GM18873 (cell line): ENCODE results near the gene ARL3.

Experiments used
- ATAC-seq: cut with Tn5 transposase; IDR thresholded peaks from one replicate; pipeline ENCODE4 v1.9.1; 2021; ENCODE audit warnings: mild to moderate bottlenecking, moderate library complexity, moderate number of reproducible peaks; ENCODE audit not compliant: unreplicated experiment, low FRiP score

The ARL3 gene

DNA sequence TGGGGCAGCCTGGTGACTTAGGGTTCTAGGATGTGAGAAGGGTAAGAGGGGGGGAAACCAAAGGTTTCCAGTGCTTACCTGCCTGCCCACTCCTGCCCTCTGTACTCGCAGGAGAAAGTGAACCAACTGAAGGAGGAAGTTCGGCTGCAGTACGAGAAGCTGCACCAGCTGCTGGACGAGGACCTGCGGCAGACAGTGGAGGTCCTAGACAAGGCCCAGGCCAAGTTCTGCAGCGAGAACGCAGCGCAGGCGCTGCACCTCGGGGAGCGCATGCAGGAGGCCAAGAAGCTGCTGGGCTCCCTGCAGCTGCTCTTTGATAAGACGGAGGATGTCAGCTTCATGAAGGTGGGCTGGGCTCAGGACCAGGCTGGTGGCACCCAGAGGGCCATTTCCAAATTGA is 59.2 kb downstream of the ARL3 start:
- no peak for ATAC-seq

DNA sequence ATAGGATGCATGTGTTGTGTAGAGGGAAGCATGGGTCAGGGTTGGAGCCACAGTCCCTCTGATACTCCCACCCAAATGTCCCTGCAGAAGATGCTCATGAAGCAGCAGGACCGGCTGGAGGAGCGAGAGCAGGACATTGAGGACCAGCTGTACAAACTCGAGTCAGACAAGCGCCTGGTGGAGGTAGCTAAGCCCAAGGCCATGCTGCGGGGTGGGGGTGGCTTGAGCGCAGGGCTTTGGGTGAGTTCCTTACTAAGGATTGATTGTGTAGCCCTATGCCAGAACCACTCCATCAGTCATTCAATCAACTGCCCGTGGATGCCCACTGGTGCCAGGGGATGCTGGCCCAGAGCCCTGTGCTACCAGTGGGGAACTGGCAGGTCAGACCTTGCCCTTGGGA is 59.6 kb downstream of the ARL3 start:
- ATAC-seq = no peak

DNA sequence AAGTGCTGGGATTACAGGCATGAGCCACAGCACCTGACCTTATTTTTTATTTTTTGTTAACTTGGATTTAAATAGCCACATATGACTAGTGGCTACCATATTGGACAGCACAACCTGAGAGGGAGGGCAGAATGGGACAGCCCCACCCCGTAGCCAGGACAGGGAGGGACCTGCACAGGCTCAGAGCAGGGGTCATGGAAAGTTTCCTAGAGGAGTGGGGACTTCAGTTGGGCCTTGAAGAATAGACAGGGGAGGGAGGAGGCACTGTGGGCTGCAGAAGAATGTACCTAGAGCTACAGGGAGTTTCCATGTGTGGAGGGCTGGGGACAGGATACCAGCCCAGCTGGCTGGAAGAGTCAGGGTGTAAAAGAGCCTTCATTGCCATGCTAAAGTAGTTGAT is 61.1 kb downstream of the ARL3 start:
- no peak for ATAC-seq

DNA sequence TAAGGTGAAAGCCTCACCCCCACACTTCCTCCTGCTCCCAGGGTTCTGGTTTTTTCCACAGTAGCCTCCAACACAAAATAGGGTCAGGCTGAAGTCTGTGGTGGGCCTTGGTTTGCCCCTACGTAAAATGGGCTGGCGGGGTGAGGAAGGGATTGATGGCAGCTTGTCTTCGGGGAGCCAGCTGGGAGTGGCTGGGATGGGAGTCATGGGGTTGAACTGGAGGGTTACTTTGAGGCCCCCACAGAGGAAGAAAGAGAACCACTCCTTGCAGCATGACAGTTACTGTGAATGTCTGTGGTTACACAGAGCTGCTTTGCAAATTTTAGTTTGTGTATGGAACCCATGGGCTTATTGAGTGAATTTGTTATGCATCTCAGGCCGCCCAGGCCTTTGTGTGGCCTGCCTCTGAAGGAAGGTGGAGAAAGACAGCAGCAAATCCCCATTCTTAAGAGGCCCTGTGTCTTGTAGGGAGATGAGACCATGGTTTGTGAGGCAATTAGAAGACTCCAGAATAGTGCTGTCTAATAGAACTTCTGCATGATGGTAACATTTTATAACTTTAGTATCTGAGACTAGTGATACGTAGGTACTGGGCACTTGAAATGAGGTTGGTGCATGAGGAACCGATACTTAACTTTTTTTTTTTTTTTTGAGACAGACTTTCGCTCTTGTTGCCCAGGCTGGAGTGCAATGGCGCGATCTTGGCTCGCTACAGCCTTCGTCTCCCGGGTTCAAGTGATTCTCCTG is 61.9 kb downstream of the ARL3 start:
- no peak for ATAC-seq

DNA sequence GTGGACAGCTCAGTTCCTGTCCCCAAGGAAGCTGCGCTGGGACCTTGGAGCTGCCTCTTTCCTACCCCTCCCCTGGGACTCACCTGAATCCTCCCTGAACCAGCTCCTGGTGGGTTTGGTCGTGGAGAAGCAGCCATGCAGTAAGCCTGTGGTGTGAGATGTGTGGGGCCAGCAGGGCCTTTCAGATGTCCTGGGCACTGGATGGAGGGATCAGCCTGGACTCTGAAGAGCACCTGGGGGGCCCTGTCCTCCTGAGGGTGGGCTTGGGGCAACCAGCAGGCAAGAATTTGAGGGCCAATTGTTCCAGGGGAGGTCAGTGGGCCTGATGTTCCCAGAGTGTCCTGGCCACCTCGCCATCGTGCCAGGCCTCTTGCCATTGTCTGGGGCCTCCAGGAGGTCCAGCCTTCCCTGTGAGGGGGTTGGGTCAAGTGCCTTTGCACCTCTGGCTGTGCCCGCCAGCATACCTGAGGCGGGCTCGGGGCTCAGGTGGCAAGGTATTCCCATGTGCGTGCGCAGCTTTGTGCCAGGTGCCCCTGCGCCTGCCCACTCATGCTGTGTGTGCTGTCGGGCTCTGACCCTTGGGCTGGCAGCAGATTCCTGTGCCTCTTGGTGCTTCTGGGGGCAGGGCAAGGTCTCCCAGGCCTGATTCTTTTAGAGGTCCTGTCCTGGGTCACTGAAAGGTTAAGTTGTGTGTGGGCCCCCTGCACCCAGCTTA is 62.6 kb downstream of the ARL3 start:
- no peak for ATAC-seq

DNA sequence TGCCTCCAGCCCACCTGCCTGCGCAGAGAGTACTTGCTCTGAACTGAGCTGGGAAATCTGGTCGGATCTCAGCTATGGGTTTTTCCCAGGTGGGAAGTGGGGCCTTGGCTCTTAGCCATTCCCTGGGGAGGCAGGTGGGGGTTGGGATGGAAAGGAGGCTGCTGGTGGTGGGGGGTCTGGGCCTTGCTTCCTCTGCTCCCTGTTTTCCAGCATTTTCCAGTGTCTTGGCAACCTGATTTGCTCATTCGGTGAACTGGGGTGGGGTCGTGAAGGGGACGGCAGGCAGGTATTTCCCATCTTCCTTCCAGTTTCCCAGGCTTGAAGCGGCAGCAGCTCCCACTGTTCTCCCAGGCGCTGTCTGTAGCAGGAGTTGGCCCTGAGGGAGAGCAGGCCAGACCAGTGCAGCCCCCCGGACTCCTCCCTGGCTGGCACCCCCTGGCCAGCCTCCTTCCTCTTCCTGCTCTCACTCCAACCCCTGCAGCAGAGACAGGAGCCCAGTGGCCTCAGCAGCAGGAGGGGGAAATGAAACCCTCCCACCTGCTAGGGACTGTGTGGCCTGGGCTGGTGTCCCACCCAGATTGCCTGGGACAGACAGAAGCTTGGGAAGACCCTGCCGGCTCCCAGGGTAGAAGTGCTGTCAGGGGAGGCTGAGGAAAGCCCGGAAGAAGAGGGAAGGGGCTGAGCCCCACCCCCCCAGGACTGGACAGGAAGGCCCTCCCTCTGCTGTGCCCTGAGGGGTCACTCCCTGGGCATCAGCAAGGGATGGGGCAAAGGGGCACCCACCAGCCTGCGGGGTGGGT is 63.3 kb downstream of the ARL3 start:
- ATAC-seq = no peak

DNA sequence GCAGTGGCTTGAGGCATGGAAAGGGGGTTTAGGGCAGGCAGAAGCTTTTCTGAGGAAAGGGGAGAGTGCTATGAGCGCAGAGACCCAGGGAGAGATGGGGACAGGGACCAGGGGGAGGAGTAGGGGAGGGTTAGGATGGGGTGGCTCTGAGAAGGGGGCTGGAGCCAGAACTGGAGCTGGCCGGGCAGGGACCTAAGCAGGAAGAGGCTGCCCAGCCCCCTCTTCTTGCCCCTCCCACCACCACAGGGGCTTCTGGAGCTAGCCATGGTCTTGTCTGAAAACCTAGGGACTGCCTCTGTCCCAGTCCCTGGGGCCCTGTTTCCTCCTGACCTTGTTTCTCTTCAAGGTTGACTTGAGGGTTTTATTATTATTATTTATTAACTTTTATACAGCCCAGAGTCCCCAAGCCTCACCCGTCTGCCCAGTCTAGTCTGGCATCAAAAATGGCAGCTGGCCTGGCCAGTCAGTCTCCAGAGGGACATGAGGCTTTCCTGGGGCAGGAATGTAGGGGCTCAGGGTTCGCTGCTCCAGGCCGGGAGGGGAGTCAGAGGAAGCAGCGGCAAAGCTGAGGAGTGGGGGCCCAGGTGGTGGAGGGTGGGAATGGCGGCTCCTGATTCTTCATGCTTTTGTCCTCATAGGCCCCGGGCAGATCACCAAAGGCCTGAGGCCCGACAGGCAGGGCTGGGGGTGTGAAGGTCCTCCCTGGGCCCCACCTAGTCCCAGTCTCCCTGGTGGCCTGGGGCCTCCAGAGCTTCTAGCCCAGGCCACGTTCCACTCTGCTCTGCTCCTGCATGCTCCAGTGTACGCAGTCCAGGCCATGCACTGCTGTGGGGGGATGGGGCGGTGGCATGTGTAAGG is 64.2 kb downstream of the ARL3 start:
- no peak for ATAC-seq

DNA sequence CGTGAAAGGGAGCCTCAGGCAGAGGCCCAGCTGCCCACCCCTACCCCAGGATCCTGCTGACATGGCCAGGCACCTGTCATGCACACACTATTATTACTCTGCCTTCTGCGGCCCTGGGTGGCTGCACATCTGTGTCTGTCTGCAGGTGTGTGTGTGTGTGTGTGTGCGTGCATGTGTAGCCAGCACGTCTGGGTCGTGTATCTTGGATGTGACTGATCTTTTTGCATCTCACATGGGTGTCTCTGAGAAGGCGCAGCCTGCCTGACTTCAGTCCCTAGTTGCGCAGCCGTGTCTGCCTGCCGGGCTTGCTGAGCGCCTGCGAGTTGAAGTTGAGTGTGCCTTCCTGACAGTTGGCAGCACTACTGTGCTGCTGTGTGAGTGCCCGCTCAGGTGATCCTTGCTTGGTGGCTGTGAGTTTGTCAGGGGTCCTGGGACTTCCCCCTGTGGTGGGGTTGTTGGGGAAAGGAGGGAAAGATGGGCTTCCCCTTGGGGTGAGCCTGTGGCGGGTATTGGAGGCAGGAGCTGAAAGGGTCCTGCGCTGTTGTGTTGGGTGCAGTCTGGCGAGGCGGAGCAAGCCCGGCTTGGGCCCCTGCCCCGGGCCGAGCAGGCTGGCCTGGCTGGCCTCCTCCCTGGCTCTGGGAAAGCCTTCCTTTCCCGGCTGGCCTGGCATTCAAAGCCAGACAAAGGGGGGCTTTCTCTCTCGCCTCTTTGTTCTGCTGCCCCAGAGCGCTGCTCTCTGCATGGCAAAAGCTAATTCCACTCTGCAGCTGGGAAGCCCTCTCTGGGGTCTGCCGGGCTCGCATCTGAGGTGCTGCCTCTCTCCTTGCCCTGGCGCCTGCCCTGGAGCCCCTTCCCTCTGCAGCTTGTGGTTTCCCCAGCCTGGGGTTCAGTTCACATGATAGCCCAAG is 65.1 kb downstream of the ARL3 start:
- ATAC-seq = no peak

DNA sequence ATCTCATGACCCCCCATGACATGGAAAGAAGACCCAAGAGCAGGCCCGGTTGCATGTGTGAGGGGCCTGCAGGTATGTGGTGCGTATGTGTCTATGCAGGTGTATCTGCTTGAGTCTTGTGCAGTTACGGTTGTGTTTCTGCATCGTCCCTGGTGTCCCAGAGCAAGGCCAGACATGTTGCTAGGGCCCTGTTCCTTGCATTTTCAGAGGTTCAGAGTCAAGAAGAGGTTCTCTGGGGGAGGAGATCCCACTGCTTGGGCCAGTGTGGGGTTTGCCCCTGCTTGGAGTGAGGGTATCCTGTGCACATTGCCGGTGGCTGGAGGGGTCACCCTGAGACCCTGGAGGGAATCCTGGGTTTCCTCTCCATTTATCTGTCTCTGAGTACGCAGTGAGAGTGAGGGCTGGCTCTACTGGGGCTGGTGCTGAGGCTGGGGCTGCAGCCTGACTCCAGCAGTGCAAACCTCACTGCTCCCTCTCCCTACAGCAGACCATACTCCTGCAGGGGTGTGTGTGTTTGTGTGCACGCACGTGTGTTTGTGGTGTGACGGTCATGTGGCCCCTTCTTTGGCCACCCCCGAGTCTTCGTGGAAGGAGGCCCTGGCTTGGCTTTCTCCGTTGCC is 65.8 kb downstream of the ARL3 start:
- ATAC-seq = no peak

DNA sequence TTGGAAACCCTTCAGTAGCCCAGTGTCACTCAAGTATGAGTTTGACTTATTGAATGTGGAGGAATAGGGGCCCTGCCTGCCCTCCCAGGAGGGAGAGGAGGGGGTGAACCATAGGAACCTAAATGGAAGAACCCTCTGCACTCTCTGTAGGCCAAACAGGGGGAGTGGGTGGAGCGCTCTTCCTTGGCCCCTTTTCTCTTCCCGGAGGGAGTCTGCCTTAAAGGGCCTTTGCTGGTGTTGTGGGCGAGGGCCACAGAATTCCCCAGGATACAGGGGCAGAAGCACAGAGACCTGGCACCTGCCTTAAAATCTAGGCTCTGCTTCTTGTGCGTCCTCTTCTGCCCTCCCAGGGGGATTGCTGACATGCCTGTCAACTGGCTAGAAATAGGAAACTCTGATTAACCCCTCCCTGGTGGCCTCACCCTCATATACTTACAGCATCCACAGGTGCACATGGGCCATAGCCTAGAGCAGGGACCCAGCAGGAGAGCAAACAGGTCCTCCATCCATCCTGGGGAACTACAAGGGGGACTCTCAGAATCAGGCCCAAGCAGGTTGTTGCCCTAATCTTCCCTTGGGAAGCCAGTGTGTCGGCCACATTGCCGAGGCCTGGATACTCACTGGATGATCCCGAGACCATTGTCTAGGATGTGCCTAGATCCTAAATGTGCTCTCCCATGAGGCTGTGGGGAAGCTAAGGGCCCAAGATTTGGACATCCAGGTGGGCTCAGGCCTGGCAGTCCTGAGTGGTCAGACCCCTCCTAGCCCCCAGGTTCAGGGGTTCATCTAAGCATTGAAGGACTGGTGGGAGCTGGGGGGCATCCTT is 66.5 kb downstream of the ARL3 start:
- no peak for ATAC-seq

DNA sequence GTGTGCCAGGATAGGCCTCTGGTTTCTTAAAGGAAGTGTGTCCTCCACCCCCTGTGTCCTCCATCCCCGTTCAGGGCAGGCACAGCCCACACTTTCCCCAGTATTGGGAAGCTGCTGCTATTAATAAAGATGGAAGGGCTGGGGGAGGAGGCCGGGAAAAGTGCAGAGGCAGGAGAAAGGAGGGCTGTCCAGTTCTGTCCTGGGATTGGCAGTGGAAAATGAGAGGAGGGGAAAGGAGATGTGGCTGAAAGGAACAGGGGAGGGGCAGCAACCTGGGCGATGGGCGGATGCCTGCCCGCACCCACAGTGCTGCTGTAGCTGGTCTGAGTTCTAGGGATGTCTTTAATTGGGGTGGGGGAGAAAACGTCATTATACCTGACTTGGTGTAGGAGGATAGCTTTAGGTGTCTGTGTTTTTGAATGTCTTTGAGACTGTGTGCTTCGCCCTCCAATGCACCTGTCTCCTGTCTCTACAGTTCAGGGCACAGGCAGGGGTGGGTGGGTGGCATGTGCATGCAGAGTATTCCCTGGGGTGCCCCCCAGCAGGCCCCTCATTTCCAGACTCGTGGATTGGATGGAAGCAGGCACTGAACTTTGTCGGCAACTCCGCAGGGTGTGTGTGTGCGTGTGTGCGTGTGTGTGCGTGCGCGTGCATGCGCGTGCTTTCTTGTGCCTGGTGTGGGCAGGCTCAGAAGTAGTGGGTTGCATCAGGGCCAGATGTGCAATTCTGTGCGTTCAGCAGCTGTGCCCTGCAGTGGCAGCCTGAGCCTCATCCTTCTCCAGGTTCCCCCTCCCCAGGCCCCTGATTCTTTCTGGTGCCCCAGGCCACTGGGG is 67.4 kb downstream of the ARL3 start:
- ATAC-seq = no peak

DNA sequence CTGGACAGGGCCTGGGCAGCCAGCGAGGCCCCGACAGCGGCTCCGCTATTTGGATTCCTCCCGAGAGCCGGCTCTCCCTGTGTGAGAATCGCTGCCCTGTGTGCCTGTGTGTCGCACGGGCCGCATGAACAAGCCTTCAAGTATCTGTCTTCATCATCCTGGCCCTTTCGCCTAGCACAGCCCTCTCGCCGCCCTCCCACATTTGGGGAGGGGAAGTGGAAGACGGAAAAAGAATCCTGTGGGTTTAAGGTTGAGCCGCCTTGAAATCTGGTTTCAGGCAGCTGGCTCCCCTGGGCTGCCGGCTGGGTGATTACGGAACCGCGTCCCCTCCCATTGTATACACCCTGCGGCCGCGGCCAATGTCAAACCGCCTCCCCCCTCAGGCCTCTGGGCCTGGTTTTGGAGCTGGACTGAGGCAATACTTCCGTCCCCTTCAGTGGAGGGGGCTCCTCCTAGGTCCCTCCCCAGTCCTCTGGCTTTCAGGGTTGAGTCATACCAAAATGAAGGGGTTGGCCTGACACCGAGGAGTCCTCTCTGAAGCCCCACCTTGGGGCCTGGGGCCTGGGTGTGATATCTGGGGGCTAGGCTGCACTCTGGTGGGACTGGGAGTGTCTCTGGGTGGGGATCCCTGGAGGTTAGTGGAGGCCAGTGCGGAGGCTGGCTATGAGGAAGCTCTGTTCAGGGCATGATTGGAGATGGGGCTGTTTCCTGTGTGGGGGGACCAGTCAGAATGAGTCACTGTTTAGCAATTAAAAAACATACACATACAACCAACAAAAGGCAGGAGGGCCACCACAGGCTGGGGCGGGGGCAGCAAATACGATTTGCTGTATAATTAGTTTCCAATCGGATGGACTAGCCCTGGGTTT is 68.2 kb downstream of the ARL3 start:
- ATAC-seq = peak; percentile 25

DNA sequence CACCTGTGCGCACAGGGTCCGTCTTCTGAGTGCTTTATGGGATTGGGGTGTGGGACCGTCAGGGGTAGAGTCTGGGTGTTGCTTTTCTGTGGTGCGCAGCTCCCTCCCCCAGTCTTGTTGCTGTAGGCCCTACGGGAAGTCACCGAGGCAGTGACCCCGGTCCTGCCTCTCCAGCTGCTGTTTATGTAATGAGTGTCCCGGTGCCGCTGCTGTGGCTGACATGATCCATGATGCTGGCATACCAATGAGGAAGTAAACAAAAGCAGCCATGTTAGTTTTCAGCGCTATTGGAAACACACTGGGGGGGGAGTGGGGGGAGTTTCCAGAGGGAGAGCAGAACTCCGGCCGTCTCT is 68.8 kb downstream of the ARL3 start:
- no peak for ATAC-seq

DNA sequence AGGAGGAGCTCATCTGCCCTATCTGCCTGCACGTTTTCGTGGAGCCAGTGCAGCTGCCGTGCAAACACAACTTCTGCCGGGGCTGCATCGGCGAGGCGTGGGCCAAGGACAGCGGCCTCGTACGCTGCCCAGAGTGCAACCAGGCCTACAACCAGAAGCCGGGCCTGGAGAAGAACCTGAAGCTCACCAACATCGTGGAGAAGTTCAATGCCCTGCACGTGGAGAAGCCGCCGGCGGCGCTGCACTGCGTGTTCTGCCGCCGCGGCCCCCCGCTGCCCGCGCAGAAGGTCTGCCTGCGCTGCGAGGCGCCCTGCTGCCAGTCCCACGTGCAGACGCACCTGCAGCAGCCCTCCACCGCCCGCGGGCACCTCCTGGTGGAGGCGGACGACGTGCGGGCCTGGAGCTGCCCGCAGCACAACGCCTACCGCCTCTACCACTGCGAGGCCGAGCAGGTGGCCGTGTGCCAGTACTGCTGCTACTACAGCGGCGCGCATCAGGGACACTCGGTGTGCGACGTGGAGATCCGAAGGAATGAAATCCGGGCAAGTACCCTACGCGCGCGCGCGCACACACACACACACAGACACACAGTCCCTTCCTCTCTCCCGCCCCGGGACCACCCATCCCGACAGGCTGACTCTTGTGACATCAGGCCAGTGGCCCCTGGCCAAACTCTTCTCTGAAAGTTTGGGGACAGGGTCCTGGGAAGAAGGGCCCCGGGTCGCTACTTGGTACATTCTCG is 69.4 kb downstream of the ARL3 start:
- no peak for ATAC-seq

DNA sequence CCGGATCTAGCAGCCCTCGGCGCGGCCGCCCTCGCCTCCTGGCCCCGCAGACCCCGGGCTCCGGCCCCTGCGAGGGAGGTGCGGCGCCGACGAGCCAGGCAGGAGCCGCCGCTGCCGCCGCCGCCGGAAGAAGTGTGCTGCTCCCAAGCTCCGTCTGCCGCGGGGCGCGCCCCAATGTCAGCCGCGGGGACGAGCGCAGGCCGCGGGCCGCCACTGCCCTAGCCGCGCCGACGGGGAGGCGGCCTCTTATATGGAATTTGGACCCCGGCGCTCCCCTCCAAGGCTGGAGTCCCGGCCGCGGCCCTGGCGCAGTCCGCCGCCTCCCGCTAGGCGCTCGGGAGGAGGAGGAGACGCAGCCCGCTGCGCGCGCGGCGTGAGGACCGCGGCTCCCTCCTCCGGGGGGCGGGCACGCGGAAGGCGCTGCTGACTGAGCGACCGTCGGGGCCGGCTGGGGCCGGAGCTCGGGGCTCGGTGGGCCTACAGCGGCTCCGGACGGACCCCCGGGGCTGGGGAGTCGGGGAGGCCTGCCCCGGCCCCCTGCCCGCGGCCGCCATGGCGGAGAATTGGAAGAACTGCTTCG is 70.0 kb downstream of the ARL3 start, which contains the start of gene TRIM8:
Gene TRIM8, plus strand, starts transcription at position 414 of the 580 bp plus-strand sequence. Its CDS starts 139 bp downstream, at position 553.
- ATAC-seq = no peak
